Thyroid gland (tissue), 4 donors: Measurements from ENCODE around the gene ACAD9.

ENCODE experiments used
- CTCF ChIP-seq, 6 experiments: fragments of 200-600 bp in 3 of 6; fragments of 450-650 bp in 3 of 6; sonication (generic) in 3 of 6; IDR thresholded peaks; one replicate each; pipeline ENCODE4 v1.5.1; 2016 to 2019; ENCODE audit warnings: antibody characterized with exemption in 6 of 6, mild to moderate bottlenecking in 2 of 6, inconsistent platforms in 1 of 6, moderate library complexity in 1 of 6
- POLR2A ChIP-seq, 2 donors: fragments of 450-650 bp; IDR thresholded peaks; one replicate each; pipeline ENCODE4 v1.6.1; 2017; ENCODE audit warnings: antibody characterized with exemption in 2 of 2, mild to moderate bottlenecking in 2 of 2, moderate library complexity in 1 of 2

- TF ChIP-seq CTCF (IDR thresholded peaks at IDR 0.05): no peak
- TF ChIP-seq POLR2A (IDR thresholded peaks at IDR 0.05): no peak
These were observed 53.9 kb downstream of the ACAD9 start for GRCh38 chr3:128933213-128933921.
